ENCODE data around the gene DPYD.

DPYD gene

GRCh38 chr1:97094247-97094972, 826.4 kb downstream of the DPYD start:
- TF ChIP-seq, protein P1, sequence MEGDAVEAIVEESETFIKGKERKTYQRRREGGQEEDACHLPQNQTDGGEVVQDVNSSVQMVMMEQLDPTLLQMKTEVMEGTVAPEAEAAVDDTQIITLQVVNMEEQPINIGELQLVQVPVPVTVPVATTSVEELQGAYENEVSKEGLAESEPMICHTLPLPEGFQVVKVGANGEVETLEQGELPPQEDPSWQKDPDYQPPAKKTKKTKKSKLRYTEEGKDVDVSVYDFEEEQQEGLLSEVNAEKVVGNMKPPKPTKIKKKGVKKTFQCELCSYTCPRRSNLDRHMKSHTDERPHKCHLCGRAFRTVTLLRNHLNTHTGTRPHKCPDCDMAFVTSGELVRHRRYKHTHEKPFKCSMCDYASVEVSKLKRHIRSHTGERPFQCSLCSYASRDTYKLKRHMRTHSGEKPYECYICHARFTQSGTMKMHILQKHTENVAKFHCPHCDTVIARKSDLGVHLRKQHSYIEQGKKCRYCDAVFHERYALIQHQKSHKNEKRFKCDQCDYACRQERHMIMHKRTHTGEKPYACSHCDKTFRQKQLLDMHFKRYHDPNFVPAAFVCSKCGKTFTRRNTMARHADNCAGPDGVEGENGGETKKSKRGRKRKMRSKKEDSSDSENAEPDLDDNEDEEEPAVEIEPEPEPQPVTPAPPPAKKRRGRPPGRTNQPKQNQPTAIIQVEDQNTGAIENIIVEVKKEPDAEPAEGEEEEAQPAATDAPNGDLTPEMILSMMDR (IDR thresholded peaks at IDR 0.05), result no peak
- Histone ChIP-seq H3K9me3 (no peaks in the 10 kb centered on the region), H3K27me3 (no peaks in the 10 kb centered on the region), H3K27ac (no peak overlapping the region), H3K36me3 (peaks cover 4 to 24% (median 12%) of the 10 kb centered on the region in 3 donors), H3K4me1 (no peaks in the 10 kb centered on the region), H3K4me3 (no peak overlapping the region)
- intact Hi-C loops (cut with DNase I; ENCODE audit: low total_unique reads), result no loop called here
- DNase-seq, result no peak

GRCh38 chr1:97093741-97094140, 827.1 kb downstream of the DPYD start:
- Histone ChIP-seq H3K4me3 (no peak overlapping the region), H3K27ac (no peak overlapping the region), H3K9me3 (no peaks in the 10 kb centered on the region), H3K36me3 (peaks cover 4 to 24% (median 12%) of the 10 kb centered on the region in 3 donors), H3K4me1 (no peaks in the 10 kb centered on the region), H3K27me3 (no peaks in the 10 kb centered on the region)
- no peak for DNase-seq
- intact Hi-C loops (cut with DNase I; ENCODE audit: low total_unique reads), result no loop called here
- TF ChIP-seq, protein P1 (IDR thresholded peaks at IDR 0.05), result no peak

- Histone ChIP-seq H3K27me3 (no peaks in the 10 kb centered on the region), H3K4me3 (no peak overlapping the region), H3K9me3 (no peaks in the 10 kb centered on the region), H3K4me1 (no peaks in the 10 kb centered on the region), H3K36me3 (peaks cover 4 to 23% (median 12%) of the 10 kb centered on the region in 3 donors), H3K27ac (no peak overlapping the region)
- DNase-seq, result no peak
- intact Hi-C loops (cut with DNase I; ENCODE audit: low total_unique reads), result no loop called here
- TF ChIP-seq, protein P1 (IDR thresholded peaks at IDR 0.05), result no peak
Observed at GRCh38 chr1:97092824-97093223, 828.0 kb downstream of the DPYD start.

- no peak for DNase-seq
- Histone ChIP-seq H3K9me3 (no peaks in the 10 kb centered on the region), H3K4me3 (no peak overlapping the region), H3K36me3 (peaks cover 0 to 12% (median 3%) of the 10 kb centered on the region in 3 donors), H3K27me3 (no peaks in the 10 kb centered on the region), H3K4me1 (no peaks in the 10 kb centered on the region), H3K27ac (no peak overlapping the region)
- TF ChIP-seq, protein P1 (IDR thresholded peaks at IDR 0.05), result no peak
- intact Hi-C loops (cut with DNase I; ENCODE audit: low total_unique reads), result no loop called here
Observed at GRCh38 chr1:97091679-97092078, 829.2 kb downstream of the DPYD start.

- intact Hi-C loops (cut with DNase I; ENCODE audit: low total_unique reads), result no loop called here
- Histone ChIP-seq H3K9me3 (no peaks in the 10 kb centered on the region), H3K4me3 (no peak overlapping the region), H3K4me1 (no peaks in the 10 kb centered on the region), H3K27me3 (no peaks in the 10 kb centered on the region), H3K27ac (no peak overlapping the region), H3K36me3 (peaks cover 0 to 9% (median 0%) of the 10 kb centered on the region in 3 donors)
- TF ChIP-seq, protein P1 (IDR thresholded peaks at IDR 0.05), result no peak
- DNase-seq, result no peak
Observed at GRCh38 chr1:97091263-97091662, 829.6 kb downstream of the DPYD start.
